Measurements from ENCODE around the gene OPCML. TPM values are rescaled to one million over a fixed set of nuclear protein-coding genes. Genes with fewer than 3 reads are reported as not detected.
A peak's percentile ranks its signal among the peaks of the same experiment; 100 is the strongest.

Gene OPCML
- total RNA-seq, 1 experiment from 2014 or later, result not detected

DNA sequence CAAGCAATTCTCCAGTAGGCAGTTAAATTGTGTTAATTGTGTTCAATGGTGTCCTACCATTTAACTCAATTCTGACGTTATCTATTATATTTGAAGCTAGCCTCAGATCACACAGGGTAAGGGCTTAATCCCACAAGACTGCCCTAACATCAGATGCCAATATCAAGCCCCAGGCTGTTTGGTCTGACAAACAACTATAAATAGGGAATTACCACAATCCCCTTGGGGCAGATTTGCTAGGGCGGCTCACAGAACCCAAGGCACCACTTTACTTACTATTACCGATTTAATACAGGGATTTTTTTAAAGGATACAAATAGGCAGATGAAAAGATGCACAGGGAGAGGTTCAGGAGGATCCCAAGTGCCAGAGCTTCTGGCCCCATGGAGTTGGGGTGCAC, 678.4 kb downstream of the OPCML start:
- DNase-seq (ENCODE audit: low read depth), result no peak

GRCh38 chr11:132852361-132852760, 679.9 kb downstream of the OPCML start:
- DNase-seq (ENCODE audit: low read depth), result no peak

GRCh38 chr11:132851247-132851646, 681.1 kb downstream of the OPCML start:
- DNase-seq (ENCODE audit: low read depth), result no peak

GRCh38 chr11:132850266-132850665, 682.0 kb downstream of the OPCML start:
- DNase-seq (ENCODE audit: low read depth), result no peak

- DNase-seq (ENCODE audit: low read depth), result no peak
Observed at GRCh38 chr11:132848336-132848735, 684.0 kb downstream of the OPCML start.

DNA sequence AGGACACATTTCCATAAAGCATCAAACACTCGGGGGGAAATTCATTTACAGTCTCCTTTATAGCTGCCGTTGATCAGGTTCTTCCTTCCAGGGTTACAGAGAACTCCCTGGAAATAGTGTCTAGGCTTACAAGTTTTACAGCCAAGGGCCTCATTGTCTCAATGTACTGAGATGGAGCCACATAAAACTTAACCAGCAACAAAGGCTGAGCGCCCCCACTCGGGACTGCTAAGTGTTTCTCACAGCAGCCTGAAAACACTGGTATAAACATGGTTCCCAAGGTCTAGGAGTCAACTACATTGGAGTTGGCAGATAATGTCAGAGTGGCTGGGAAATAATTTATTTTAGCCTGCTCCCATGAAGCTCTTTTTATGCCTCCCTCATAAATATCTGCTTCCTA, 686.2 kb downstream of the OPCML start:
- no peak for DNase-seq (ENCODE audit: low read depth)

DNA sequence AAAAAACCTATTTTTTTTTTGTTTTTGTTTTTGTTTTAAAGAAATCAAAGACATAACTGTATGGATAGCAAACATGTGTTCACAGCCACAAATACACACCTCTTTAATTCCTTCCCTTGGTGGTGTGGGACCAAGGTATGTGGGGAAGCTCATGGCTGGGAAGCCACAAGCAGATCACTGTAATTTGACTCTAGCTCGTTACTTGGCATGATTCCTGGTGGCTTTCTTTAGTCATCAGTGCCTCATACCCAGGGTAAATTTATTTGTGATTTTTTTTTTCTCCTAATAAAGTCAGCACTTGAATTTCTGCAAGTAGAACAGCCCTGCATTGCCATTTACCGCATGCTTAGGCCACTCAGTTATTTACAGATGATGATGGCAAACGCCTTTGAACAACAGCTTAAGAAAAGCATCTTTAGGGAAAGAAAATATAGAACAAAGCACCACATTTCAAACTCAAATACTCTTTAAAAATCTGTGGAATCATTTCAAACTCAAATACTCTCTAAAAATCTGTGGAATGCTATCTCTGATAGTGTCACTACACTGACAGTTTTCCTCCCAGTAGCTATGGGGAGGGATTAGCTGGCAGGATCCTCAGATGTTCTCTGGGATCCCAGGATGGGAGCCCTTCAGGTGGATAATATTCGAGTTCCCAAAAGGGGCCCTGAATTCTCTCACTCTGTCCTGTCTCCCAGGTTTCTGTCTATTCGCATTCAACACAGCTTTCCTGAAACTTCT, 687.2 kb downstream of the OPCML start:
- DNase-seq (ENCODE audit: low read depth), result peak; percentile 91

DNA sequence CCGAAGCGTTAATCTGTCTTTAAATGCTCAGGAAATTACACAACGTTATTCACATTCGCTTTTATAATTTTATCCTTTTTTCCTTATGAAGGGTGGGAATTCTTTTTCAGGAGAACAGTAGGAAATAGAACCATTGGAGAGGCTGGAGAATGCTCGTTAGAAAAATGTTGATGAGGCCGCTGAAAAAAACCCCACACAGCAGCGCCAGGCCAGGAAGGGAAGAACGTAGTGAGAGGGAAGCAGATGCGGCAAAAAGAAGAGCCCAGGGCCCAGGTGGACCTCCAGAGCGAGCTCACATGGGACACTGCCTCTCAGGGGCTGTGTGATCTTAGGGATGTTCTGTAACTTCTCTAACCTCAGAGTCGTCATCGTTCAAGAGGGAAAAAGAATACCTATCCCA, 691.6 kb downstream of the OPCML start:
- DNase-seq (ENCODE audit: low read depth), result no peak

DNA sequence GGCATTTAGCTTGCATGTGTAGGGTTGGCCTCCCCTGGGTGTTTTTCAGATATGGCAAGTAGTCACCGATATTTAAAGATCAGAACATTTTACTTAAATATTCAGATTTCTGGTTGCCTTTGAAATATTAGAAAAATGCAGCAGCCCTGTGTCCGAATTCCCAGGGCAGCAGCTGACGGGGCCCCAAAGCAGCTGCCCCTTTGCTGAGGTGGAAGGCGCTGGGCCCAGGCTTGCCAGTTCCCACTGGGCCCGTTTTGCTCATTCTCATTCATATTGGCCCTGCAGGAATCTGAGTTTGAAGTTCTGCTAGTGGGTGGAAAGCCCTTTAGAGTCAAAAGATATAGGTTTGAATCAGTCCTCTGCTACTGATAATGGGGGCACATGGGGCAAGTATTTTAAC, 692.1 kb downstream of the OPCML start:
- no peak for DNase-seq (ENCODE audit: low read depth)

GRCh38 chr11:132839236-132839945, 692.9 kb downstream of the OPCML start:
- no peak for DNase-seq (ENCODE audit: low read depth)

DNA sequence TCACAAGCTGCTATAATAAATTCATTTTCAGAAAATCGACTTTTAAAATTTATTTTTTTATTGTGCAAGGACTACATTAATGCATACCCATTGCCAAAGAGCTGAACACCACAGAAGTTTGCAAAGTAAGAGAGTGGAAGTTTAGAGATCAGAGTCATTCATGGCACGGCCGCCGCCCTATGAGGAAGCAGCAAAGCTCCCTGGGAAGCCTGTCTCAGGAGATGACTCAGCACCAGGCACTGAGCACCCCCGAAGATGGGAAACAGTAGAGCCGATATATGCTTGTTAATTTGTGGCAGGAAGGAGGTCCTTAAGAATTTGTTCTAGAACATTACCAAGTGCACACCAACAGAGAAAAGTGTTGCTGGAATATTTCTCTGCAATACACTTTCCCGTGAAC, 693.7 kb downstream of the OPCML start:
- peak; percentile 73 for DNase-seq (ENCODE audit: low read depth)

- DNase-seq (ENCODE audit: low read depth), result no peak
Observed at GRCh38 chr11:132831272-132831671, 701.0 kb downstream of the OPCML start.

DNA sequence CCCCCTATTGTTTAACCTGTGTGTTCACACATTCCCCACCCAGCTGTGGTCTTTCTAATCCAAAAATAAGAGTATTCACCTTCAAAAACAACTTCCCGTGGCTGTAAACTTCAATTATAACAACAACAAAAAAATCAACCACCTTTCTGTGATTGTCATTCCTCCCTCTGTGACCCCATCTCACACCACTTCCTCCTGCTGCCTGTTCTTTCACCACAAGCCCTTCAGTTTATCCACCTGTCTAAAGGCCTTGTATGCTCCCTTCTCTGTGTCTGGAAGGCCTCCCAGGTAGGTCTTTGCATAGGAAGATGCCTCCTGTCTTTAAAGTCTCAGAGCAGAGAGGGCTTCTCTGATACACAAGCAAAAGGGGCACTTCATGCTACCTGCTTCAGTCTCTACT, 707.7 kb downstream of the OPCML start:
- no peak for DNase-seq (ENCODE audit: low read depth)

GRCh38 chr11:132822276-132822675, 710.0 kb downstream of the OPCML start:
- DNase-seq (ENCODE audit: low read depth), result no peak

- no peak for DNase-seq (ENCODE audit: low read depth)
Observed at GRCh38 chr11:132821499-132821898, 710.8 kb downstream of the OPCML start.

GRCh38 chr11:132821014-132821413, 711.3 kb downstream of the OPCML start:
- DNase-seq (ENCODE audit: low read depth), result peak; percentile 21

GRCh38 chr11:132818951-132819350, 713.4 kb downstream of the OPCML start:
- DNase-seq (ENCODE audit: low read depth), result no peak

- no peak for DNase-seq (ENCODE audit: low read depth)
Observed at GRCh38 chr11:132817387-132817786, 714.9 kb downstream of the OPCML start.

DNA sequence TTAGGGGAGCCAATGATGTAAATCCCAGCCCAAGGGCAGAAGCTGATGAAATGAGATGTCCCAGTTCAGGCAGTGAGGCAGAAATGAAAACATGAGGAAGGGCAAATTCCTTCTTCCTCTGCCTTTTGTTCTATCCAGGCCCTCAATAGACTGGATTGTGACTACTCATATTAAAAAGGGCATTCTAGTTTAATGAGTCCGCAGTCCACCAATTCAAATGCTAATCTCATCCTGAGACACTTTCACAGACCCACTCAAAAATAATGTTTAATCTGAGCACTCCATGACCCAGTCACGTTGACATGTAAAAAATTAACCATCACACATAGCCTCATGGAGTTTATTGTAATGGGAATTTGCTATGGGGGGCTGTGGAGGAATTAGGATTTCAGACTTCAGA, 717.9 kb downstream of the OPCML start:
- no peak for DNase-seq (ENCODE audit: low read depth)

- DNase-seq (ENCODE audit: low read depth), result no peak
Observed at GRCh38 chr11:132811649-132812048, 720.7 kb downstream of the OPCML start.

- no peak for DNase-seq (ENCODE audit: low read depth)
Observed at GRCh38 chr11:132809070-132809469, 723.2 kb downstream of the OPCML start.

DNA sequence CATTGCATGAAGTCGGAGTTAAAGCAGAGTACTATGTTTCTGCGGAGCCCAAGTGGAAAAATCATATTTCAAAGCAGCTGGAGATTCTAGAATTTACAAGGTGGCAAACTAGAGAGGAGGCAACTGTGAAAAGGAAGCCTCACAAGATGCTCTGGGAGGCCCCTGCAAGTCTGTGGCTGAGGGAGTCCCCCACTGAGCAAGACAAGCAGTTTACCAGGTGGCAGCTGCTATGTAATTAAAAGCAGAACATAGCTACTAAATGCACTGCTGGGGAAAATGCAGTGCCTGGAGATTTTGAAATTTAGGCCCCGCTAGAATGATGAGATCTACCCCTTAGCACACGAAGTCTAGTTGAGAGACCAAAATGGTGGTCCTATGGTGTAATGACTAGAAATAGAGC, 728.0 kb downstream of the OPCML start:
- DNase-seq (ENCODE audit: low read depth), result no peak

GRCh38 chr11:132803436-132803835, 728.9 kb downstream of the OPCML start:
- peak; percentile 31 for DNase-seq (ENCODE audit: low read depth)

All from Daoy (cell line).